CD4-positive, alpha-beta T cell (primary cell): ENCODE results near the gene COA5. TPM values are rescaled to one million over a fixed set of nuclear protein-coding genes. Genes with fewer than 3 reads are reported as not detected.
"Not testable (repeated sequence)": the region's sequence is repeated elsewhere in the genome, so short reads cannot be mapped to it uniquely, and the experiment has no call there.

ENCODE experiments used
- ATAC-seq: fragments of 200-7000 bp; cut with Tn5 transposase; one replicate; pipeline ENCODE4 v1.10.0; 2022; ENCODE audit warnings: mild to moderate bottlenecking; ENCODE audit not compliant: poor library complexity
- CTCF ChIA-PET: fragments of 350-600 bp; sonication (Branson Sonifier 250); formaldehyde crosslinking; loops from one replicate; lab custom pipeline; 2021; ENCODE audit warnings: antibody characterized with exemption, inconsistent platforms; lab: Charles Lee
- POLR2A ChIA-PET: fragments of 350-600 bp; sonication (Branson Sonifier 250); formaldehyde crosslinking; loops from one replicate; lab custom pipeline; 2021; ENCODE audit warnings: antibody characterized with exemption, inconsistent platforms; lab: Charles Lee
- DNase-seq, 14 experiments: peaks; one replicate each; pipeline ENCODE4 v3.0.0-alpha.2; 2013 to 2020; ENCODE audit warnings: mixed read lengths in 2 of 14
- H3K27ac ChIP-seq, 2 donors: one replicate each; pipeline versions ENCODE4 v1.5.1 to v1.7.0; 2013; ENCODE audit warnings: low read length in 2 of 2, low read depth in 1 of 2, mild to moderate bottlenecking in 1 of 2
- H3K27me3 ChIP-seq, 2 experiments: 1 replicate in 1 of 2; 2 replicates in 1 of 2; pipeline versions ENCODE4 v1.6.1 to v1.7.0; 2013; ENCODE audit warnings: low read length in 2 of 2, control low read depth in 1 of 2, mild to moderate bottlenecking in 1 of 2, moderate library complexity in 1 of 2; ENCODE audit not compliant: insufficient read depth in 2 of 2, control insufficient read depth in 1 of 2
- H3K36me3 ChIP-seq: one replicate; pipeline ENCODE4 v1.6.1; 2013; ENCODE audit warnings: low read length, control low read depth; ENCODE audit not compliant: insufficient read depth
- H3K4me1 ChIP-seq: one replicate; pipeline ENCODE4 v1.6.1; 2013; ENCODE audit warnings: low read length, control low read depth; ENCODE audit not compliant: insufficient read depth
- H3K4me3 ChIP-seq: one replicate; pipeline ENCODE4 v1.5.1; 2013; ENCODE audit warnings: mild to moderate bottlenecking, low read length, moderate library complexity
- H3K9me3 ChIP-seq, 2 experiments: 1 replicate in 1 of 2; 2 replicates in 1 of 2; pipeline versions ENCODE4 v1.6.1 to v1.7.0; 2013; ENCODE audit warnings: low read length in 2 of 2, mild to moderate bottlenecking in 2 of 2, control low read depth in 1 of 2, moderate library complexity in 1 of 2; ENCODE audit not compliant: control insufficient read depth in 1 of 2, insufficient read depth in 1 of 2
- H3K27ac Mint-ChIP-seq: one replicate; pipeline ENCODE4 v1.8.0; 2020; ENCODE audit warnings: mixed read lengths
- H3K27me3 Mint-ChIP-seq: one replicate; pipeline ENCODE4 v1.8.0; 2021; ENCODE audit warnings: mixed read lengths
- H3K36me3 Mint-ChIP-seq: one replicate; pipeline ENCODE4 v1.8.0; 2021; ENCODE audit warnings: low read depth, mixed read lengths
- H3K4me1 Mint-ChIP-seq: one replicate; pipeline ENCODE4 v1.8.0; 2021; ENCODE audit warnings: low read depth, mixed read lengths
- H3K4me3 Mint-ChIP-seq: one replicate; pipeline ENCODE4 v1.8.0; 2020; ENCODE audit warnings: mild to moderate bottlenecking, mixed read lengths
- H3K9me3 Mint-ChIP-seq: one replicate; pipeline ENCODE4 v1.8.0; 2020; ENCODE audit warnings: mixed read lengths
- CTCF ChIP-seq: fragments of 200-600 bp; IDR thresholded peaks from one replicate; pipeline ENCODE4 v1.8.0; 2022; ENCODE audit warnings: antibody characterized with exemption, mild to moderate bottlenecking
- intact Hi-C, 2 experiments: fragments of 100-400 bp; cut with DNase I in 1 of 2; cut with micrococcal nuclease in 1 of 2; formaldehyde crosslinking; loops; one replicate each; pipeline versions ENCODE4 v1.15.1 to v1.9.0; 2023 to 2025; cut with DNase I, micrococcal nuclease
- total RNA-seq, 174 experiments: library from RNA in 2 of 174; stranded (reverse) in 2 of 174; gene quantifications; one replicate each; pipeline ENCODE4 v1.2.3 and lab custom pipeline; 2021 to 2026

The COA5 gene
- total RNA-seq, 2 experiments from 2014 or later = 29.2 to 30.1 TPM

GRCh38 chr2:98598781-98599428 is 9.4 kb downstream of the COA5 start:
- H3K36me3 ChIP-seq = peaks cover 55% of the 10 kb centered on the region
- ATAC-seq = no peak
- Mint-ChIP-seq H3K27ac (peak overlapping the region; percentile 61), H3K4me3 (no peak overlapping the region), H3K4me1 (peaks cover 13% of the 10 kb centered on the region), H3K36me3 (peaks cover 79% of the 10 kb centered on the region), H3K27me3 (no peaks in the 10 kb centered on the region), H3K9me3 (no peaks in the 10 kb centered on the region)
- no peak for DNase-seq
- H3K9me3 ChIP-seq = peaks cover 0 to 1% of the 10 kb centered on the region in 2 experiments
- ChIA-PET CTCF (interaction anchor here (0.7 kb wide), 2 partner anchors 13 to 234 kb away, joined by 3 read pairs; no protein-coding TSS in a partner anchor), POLR2A (interaction anchor here (0.9 kb wide), 1 partner anchor 9 kb away, joined by 4 read pairs; the partner anchor contains the start of genes COA5 and UNC50)
- no peak for TF ChIP-seq CTCF
- intact Hi-C loops = no loop called here
- no peaks in the 10 kb centered on the region for H3K4me1 ChIP-seq
- no peaks in the 10 kb centered on the region for H3K27me3 ChIP-seq
- H3K27ac ChIP-seq = no peak overlapping the region
- no peak overlapping the region for H3K4me3 ChIP-seq

- H3K4me3 ChIP-seq, intact Hi-C loops, H3K4me3 Mint-ChIP-seq, DNase-seq, H3K27me3 ChIP-seq, ATAC-seq, H3K27ac ChIP-seq, H3K9me3 Mint-ChIP-seq, POLR2A ChIA-PET, H3K4me1 ChIP-seq, CTCF ChIA-PET, H3K9me3 ChIP-seq, H3K27me3 Mint-ChIP-seq: not testable (repeated sequence)
- peaks cover 13% of the 10 kb centered on the region for H3K4me1 Mint-ChIP-seq
- peaks cover 60% of the 10 kb centered on the region for H3K36me3 ChIP-seq
- H3K36me3 Mint-ChIP-seq = peaks cover 90% of the 10 kb centered on the region
- H3K27ac Mint-ChIP-seq = peak overlapping the region; percentile 49
Observed at GRCh38 chr2:98594665-98595064, 13.6 kb downstream of the COA5 start.

GRCh38 chr2:98592565-98592964 is 15.7 kb downstream of the COA5 start:
- peaks cover 60% of the 10 kb centered on the region for H3K36me3 ChIP-seq
- H3K4me1 ChIP-seq = no peaks in the 10 kb centered on the region
- intact Hi-C loops = no loop called here
- no peak overlapping the region for H3K27ac ChIP-seq
- TF ChIP-seq CTCF = no peak
- POLR2A ChIA-PET = no interaction called here
- CTCF ChIA-PET = no interaction called here
- H3K9me3 Mint-ChIP-seq = no peaks in the 10 kb centered on the region
- ATAC-seq (no peak), DNase-seq (no peak)
- H3K27me3 ChIP-seq = no peaks in the 10 kb centered on the region
- no peak overlapping the region for H3K27ac Mint-ChIP-seq
- no peak overlapping the region for H3K4me3 ChIP-seq
- H3K9me3 ChIP-seq = peaks cover 4% of the 10 kb centered on the region in 2 experiments
- H3K36me3 Mint-ChIP-seq = peaks cover 94% of the 10 kb centered on the region
- no peak overlapping the region for H3K4me3 Mint-ChIP-seq
- H3K27me3 Mint-ChIP-seq = no peaks in the 10 kb centered on the region
- H3K4me1 Mint-ChIP-seq = peaks cover 11% of the 10 kb centered on the region
